ENCODE measurements around the gene RAPGEF1.

DNA sequence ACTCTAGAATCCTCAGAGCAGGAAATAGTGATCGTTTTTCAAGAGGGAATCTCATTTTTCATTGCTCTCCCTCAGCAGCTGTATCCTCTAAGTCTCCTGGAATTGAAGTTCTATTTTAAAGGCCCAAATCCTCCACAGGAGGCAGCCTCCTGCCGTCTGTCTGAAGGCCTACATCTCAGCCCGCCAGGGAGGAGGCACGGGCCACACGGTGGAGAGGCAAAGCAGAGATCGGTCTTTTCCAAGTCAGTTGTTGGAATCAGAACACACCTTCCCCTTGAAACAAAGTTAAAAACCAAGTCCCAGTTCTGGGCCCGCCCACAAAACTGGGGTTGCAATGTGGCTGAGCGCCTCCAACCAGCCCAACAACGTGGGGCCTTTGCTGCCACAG lies 68.7 kb downstream of the RAPGEF1 start:
- TF ChIP-seq, protein P1, sequence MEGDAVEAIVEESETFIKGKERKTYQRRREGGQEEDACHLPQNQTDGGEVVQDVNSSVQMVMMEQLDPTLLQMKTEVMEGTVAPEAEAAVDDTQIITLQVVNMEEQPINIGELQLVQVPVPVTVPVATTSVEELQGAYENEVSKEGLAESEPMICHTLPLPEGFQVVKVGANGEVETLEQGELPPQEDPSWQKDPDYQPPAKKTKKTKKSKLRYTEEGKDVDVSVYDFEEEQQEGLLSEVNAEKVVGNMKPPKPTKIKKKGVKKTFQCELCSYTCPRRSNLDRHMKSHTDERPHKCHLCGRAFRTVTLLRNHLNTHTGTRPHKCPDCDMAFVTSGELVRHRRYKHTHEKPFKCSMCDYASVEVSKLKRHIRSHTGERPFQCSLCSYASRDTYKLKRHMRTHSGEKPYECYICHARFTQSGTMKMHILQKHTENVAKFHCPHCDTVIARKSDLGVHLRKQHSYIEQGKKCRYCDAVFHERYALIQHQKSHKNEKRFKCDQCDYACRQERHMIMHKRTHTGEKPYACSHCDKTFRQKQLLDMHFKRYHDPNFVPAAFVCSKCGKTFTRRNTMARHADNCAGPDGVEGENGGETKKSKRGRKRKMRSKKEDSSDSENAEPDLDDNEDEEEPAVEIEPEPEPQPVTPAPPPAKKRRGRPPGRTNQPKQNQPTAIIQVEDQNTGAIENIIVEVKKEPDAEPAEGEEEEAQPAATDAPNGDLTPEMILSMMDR (conservative IDR thresholded peaks at IDR 0.05; ENCODE audit: low read depth, low read length) = no peak
- no peak for TF ChIP-seq EZH2 (IDR thresholded peaks at IDR 0.05; ENCODE audit: low read length, unreplicated experiment)

Measured in PC-3 (cell line).